ENCODE results near the gene TIMM9.

GRCh38 chr14:58376791-58377190 is 50.5 kb downstream of the TIMM9 start:
- TF ChIP-seq POLR2A (IDR thresholded peaks at IDR 0.05), result no peak
- no peak for TF ChIP-seq CTCF (IDR thresholded peaks at IDR 0.05)

Data from right lobe of liver (tissue), 4 donors.